CD4-positive, alpha-beta T cell treated with Interleukin-17A for 4 hours (primary cell): ENCODE results near the gene ST6GAL2.

Experiments
- DNase-seq: peaks from one replicate; pipeline ENCODE4 v3.0.0-alpha.2; 2020; ENCODE audit warnings: mixed read lengths

The ST6GAL2 gene

DNA sequence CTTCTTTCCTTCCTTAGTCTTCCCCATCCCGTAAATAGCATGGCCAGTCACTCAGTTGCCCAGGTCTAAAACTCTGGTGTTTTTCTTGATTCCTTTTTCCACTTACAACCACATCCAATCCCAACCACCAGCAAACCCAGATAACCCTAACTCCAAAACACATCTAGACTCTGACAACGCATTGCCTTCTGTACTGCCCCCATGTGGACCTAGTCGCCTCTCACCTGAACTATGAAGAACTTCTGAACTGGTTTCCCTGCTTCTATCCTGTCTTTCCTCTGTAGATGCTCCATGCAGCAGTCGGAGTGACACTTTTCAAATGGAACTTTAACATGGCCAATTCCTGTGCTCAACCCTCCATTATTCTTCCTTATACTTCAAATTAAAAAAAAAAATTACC, 26.5 kb downstream of the ST6GAL2 start:
- DNase-seq, result no peak

DNA sequence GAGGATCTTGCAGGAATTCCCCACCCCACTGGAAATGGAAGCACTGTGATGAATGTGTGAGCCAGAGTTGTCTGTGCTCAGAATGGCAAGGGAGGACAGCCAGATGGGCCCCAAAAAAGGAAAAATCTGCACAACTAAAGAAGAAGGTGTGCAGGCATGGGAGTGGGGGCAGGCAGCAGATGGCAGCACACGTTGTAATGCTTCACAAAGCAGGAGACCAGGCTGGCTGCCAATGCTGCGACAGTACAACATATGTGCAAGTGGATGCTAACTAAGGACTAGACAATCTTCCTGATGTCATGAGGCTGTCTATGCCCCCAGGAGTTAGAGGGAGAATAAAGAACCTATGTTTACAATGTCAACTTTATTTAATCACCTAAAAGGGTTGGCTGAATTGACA, 27.2 kb downstream of the ST6GAL2 start:
- no peak for DNase-seq

- DNase-seq, result no peak
Observed at GRCh38 chr2:106857882-106858478, 28.0 kb downstream of the ST6GAL2 start.

GRCh38 chr2:106853631-106854030, 32.3 kb downstream of the ST6GAL2 start:
- DNase-seq, result no peak

DNA sequence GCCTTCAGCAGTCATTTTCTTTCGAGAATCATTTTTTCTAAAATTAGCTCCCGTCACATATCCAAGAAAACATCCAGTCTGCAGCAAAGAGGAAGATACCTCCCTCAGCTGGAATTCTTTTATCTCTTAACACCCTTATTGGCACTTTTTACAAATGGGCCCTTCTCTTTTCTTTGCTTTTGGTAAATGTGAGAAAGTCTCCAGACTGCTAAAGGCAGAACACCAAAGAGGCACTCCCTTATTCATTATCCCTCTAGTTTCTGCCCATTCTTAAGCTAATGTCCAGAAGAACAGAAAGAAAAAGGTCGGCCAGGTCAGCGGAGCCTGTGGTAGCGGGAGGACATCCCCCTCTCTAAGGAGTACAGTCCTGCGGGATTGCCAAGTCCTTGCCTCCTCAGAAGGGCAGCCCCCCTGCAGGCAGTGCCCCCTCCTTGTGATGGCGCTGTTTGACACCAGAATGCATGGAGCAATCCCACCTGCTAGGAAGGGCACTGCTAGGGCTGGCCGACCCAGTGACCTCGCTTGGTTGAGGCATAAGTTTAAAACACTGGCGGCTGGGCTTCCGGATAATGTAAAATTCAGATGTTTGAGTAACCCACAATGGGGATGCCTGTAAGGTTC, 34.0 kb downstream of the ST6GAL2 start:
- no peak for DNase-seq

DNA sequence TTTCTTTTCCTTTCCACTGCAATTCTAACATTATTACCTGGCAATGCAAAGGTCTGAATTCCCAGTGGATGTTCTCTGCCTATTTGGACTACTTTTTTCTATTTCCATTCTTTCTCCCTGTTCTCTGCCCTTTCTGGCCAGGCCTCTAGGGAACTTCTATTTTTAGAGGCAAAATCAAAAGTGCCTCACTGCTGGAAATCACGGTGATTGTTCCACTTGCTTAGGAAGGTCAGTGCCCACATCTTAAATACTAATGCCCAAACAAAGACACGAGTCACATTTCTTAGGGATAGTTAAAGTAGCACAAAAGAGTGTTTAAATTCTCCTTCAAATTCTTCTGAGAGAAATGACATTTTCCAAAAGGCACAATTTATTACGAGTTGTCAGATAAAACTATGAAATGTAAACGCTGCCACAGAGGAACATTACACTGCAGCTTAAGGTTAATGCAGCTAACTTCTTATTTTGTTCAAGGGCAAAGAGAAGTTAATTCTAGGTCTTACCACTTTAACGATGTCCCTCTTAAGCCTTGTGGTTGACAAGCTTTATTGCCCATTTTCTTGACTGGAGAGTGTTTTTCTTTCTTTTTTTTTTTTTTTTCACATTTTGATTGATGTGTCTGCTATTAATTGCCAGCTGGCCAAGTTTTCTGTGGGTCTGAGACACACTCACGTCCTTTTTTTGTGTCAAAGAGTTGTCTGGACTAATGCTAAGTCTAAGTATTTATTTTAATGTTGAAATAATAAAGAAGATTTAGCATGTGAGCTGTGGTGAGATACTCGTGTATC, 34.7 kb downstream of the ST6GAL2 start:
- DNase-seq, result no peak

DNA sequence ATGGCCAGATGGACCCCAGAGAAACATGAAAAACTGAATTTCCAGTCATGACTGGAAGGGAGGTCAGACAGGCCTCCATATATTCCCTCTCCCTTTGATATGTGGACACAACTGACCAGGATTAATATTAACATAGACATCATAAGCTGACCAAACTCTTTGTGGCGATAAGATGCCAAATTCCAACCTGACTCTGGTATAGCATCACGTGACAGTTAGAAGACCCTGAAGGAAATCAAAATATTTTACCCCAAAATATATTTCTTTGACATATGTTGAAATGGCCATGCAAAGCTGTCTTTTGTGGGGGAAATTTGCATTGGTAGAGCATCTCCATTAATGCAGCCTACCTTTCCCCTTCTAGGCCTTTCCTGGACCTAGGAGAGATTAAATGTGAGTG, 36.7 kb downstream of the ST6GAL2 start:
- DNase-seq, result no peak

DNA sequence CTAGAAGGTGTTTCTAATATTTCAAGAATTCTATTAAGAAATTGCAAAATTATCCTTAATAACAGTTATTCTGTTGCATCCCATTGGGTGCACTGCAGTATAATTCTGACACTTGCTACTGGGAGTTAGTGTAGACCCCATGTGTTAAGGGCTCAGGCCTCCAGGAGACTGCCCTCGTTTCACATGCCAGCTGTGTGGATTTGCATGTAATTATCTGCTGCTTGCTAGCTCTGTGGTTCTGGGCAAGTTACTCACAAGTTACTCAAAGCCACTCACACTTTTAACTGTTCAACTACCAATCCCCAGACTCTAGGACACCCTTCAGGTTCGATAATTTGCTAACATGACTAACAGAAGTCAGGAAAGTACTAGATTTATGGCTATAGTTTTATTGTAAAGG, 38.6 kb downstream of the ST6GAL2 start:
- no peak for DNase-seq

- no peak for DNase-seq
Observed at GRCh38 chr2:106845716-106846115, 40.3 kb downstream of the ST6GAL2 start.

DNA sequence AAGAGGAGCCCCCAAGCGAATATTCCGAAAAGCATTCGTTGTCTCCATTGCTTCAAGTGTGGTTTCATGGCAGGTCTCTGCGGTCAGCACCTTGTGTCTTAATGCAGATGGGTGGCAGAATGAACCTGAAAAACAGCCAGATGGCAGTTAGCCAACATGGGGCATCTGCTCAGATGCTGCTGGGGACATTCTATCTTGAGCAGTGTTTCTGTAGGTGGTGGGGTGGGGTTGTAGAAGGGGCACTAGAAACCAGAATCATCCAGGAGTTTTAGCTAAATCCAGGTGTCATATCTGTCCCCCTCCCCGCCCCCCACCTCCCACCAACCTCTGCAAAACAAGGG, 42.1 kb downstream of the ST6GAL2 start:
- no peak for DNase-seq

DNA sequence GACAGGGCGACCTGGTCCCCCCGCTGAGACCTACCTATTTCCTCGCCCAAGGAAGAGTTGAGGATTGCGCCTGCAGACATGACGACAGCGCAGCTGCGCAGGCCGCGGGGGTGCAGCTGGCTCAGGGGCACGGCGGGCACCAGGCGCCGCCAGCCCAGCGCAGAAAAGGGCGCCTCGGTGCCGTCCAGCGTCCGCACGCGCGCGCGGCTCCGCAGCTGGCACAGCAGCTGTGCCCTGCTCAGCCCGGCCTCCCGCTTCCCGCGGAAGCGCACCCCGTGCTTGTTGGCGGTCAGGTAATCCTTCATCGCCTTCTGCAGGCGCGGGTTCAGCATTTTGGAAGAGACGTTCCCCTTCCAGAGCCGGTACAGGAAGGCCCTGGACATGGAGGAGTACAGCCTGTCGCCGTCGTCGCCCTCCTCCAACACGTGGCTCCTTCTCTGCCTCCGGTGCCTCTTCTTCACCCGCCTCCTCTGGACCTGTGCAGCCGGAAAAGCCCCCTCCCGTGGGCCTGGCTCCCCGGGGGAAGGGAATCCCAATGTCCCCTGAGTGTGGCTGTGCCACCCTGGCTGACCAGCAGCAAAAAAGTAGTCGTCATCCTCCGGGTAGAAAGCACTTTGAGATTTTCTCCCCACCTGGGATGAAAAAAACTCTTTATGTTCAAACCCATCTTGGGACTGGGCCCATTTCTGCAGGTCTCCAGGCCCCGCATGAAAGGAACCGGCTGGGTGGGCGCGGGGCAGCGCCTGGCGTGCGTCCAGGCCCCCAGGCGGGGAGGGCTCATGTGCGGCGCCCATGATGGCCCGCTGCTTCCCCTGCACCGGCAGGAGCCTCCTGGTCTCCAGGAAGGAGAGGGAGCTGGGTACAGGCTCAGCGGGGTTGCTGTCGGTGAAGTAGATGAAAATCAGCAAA, 42.7 kb downstream of the ST6GAL2 start:
- no peak for DNase-seq

- no peak for DNase-seq
Observed at GRCh38 chr2:106841886-106842645, 43.9 kb downstream of the ST6GAL2 start.

- no peak for DNase-seq
Observed at GRCh38 chr2:106840818-106841217, 45.1 kb downstream of the ST6GAL2 start.

DNA sequence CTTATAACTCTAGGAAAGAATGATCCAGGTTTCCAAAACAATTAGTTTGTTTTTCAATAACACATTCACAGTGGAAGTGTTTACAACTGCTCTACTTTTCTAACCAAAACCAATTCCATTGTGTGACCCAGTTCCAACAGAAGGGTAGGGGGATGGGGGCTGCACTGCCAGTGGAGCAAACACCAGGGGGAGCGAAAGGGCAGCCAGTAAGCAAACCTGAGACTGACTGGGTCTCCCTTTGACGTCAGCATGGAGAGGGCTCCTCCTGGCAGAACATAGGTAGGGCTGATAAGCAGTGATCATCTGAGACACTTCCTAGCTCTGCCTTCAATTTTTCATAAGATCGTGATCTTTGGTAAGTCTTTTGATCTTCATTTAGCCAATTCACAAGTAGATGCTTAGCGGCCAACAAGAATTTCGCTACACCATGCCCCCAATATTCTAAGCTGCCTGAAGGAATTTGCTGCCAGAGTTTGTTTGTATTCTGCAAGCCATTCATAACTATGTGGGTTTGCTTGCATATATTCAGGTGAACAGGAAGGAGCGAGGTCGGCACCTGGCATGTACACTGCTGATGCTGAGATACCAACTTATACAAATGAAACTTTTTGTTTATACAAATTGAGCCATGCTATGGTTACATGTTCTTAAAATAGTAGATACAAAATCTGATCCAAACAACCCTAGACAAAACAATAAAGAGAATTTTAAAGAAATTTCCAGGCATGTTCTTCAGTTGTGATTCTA, 45.9 kb downstream of the ST6GAL2 start:
- no peak for DNase-seq

DNA sequence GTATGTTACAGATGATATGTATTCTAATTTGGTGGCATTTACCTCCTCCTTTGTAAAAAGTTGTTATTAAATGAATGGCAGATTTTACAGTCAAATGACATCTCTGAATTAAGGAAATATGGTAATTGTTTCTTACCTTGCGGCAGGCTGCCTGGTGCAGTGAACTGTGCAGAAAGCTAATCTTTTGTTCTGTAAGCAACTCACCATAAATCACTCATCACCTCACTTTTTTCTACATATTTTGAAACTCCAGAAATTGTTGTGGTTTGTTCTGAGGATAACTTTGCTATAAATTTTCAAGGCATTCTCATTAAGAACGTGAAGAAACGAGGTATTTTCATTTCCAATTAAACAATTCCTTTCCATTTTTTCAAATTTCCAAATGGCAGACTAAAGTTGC, 52.7 kb downstream of the ST6GAL2 start:
- no peak for DNase-seq

GRCh38 chr2:106831816-106832569, 54.0 kb downstream of the ST6GAL2 start:
- no peak for DNase-seq

DNA sequence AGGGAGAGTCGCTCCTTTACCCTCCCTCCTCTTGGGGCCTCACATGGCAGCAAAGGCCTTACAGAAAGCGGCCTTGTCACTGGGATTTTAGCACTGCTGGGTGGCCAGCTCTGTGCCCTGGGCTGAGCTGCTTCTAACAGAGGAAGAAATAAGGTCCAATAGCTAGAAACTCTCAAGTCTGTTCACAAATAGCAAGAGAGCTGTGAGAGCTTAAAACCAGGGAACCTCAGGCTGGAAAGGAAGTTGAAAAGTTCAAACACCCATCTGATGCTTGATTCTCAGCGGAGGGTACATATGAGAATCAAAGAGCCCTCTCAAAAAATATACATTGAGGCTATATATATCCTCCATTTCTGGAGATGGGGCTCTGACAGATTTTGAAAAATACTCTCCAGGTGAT, 54.7 kb downstream of the ST6GAL2 start:
- DNase-seq, result no peak

DNA sequence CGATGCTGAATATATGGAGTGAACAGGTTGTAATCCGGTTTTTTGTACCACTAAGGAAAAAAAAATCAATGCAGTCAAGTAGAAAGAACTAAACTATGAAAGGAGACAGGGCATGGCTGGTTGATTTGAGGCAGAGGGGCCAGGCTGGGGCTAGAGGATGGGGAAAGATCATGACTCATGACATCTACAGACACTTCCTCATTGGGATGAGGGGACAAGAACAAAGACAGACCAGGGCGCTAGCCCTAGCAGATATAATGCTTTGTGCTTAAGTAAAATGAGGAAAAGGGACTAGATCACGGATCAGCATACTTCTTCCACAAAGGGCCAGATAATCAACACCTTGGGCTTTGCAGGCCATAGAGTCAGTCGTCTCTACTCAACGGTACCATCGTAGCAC, 55.8 kb downstream of the ST6GAL2 start:
- DNase-seq, result no peak

DNA sequence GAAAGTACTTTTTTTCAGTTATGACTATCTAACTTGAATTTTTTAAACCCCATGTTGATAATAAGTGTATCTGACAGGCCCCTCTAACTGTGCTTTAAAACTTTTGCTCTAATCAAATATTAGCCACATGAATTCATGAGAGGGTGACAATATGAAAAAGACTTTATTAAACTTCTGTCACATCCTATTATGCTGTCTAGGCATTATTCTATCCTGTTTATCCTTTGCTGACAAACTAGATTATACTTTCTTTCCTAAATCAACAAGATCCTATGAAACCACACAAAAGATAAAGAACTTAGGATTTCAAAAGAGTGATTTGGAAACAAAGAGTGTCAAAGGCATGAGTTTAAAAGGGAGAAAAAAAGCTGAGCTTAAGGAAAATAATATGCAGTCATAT, 57.8 kb downstream of the ST6GAL2 start:
- DNase-seq, result no peak

DNA sequence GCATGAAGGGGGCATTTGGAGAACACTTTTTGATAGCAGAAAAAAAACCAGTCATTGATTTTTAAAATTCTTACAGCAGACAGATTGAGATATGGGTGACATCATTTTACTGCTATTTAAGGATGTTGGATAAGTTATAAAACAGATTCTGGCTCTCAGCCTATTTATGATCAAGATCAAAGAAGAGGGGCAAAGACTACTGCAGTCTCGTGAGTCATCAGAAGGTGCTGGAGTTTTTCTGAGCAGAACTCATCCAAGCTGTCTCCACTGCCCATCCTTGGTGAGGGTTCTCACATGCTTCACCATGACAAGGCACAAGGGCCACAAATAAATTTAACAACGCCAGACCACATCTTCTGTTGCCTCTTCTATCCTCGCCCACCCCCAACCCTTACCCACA, 58.8 kb downstream of the ST6GAL2 start:
- no peak for DNase-seq

- no peak for DNase-seq
Observed at GRCh38 chr2:106825161-106825560, 60.8 kb downstream of the ST6GAL2 start.
